B cell (primary cell): Measurements from ENCODE around the gene AP3D1. TPM values are rescaled to one million over a fixed set of nuclear protein-coding genes. Genes with fewer than 3 reads are reported as not detected.

Source experiments
- ATAC-seq: fragments of 200-7000 bp; cut with Tn5 transposase; one replicate; pipeline ENCODE4 v1.10.0; 2021; ENCODE audit warnings: low read depth, mild to moderate bottlenecking, moderate number of reproducible peaks, moderate library complexity
- CTCF ChIA-PET: fragments of 350-600 bp; sonication (Branson Sonifier 250); formaldehyde crosslinking; loops from one replicate; lab custom pipeline; 2021; ENCODE audit warnings: antibody characterized with exemption, inconsistent platforms; lab: Charles Lee
- POLR2A ChIA-PET: fragments of 350-600 bp; sonication (Branson Sonifier 250); formaldehyde crosslinking; loops from one replicate; lab custom pipeline; 2021; ENCODE audit warnings: antibody characterized with exemption; lab: Charles Lee
- DNase-seq: peaks from one replicate; pipeline ENCODE4 v3.0.0; 2013
- H2AFZ ChIP-seq: 2 replicates; pipeline ENCODE4 v1.6.1; 2012; ENCODE audit warnings: mild to moderate bottlenecking, low read depth, low read length; ENCODE audit not compliant: insufficient read depth, poor library complexity, severe bottlenecking
- H3K27ac ChIP-seq, 2 donors: 1 replicate in 1 of 2; 2 replicates in 1 of 2; pipeline ENCODE4 v1.5.1; 2012 to 2013; ENCODE audit warnings: low read length in 2 of 2, mild to moderate bottlenecking in 2 of 2, moderate library complexity in 1 of 2
- H3K27me3 ChIP-seq, 4 experiments: fragments of 200-600 bp in 1 of 4; sonication (generic) in 1 of 4; replicated peaks in 1 of 4; 1 replicate in 2 of 4; 2 replicates in 2 of 4; pipeline versions ENCODE4 v1.6.1 to v1.7.0; 2013 to 2016; ENCODE audit warnings: low read length in 3 of 4, mild to moderate bottlenecking in 2 of 4, mixed read lengths in 1 of 4, moderate library complexity in 1 of 4; ENCODE audit not compliant: insufficient read depth in 4 of 4, control insufficient read depth in 3 of 4; ENCODE audit errors: control extremely low read depth in 1 of 4
- H3K36me3 ChIP-seq, 2 experiments: replicated peaks in 1 of 2; 1 replicate in 1 of 2; 2 replicates in 1 of 2; pipeline versions ENCODE4 v1.6.1 to v1.7.1; 2013; ENCODE audit warnings: low read length in 1 of 2; ENCODE audit not compliant: insufficient read depth in 2 of 2, control insufficient read depth in 1 of 2; ENCODE audit errors: control extremely low read depth in 1 of 2, extremely low read depth in 1 of 2
- H3K4me1 ChIP-seq, 2 donors: fragments of 200-600 bp in 1 of 2; sonication (generic) in 1 of 2; 1 replicate in 1 of 2; 2 replicates in 1 of 2; pipeline versions ENCODE4 v1.5.1 to v1.6.1; 2013 to 2017; ENCODE audit warnings: low read length in 2 of 2; ENCODE audit not compliant: control insufficient read depth in 2 of 2, insufficient read depth in 2 of 2
- H3K4me2 ChIP-seq: replicated peaks from 2 replicates; pipeline ENCODE3; 2012; ENCODE audit warnings: mild to moderate bottlenecking, low read depth, low read length; ENCODE audit not compliant: poor library complexity, severe bottlenecking
- H3K4me3 ChIP-seq, 5 experiments: fragments of 200-600 bp in 1 of 5; sonication (generic) in 1 of 5; 1 replicate in 3 of 5; 2 replicates in 2 of 5; pipeline versions ENCODE4 v1.5.1 to v1.7.0; 2011 to 2016; ENCODE audit warnings: low read length in 4 of 5, mild to moderate bottlenecking in 4 of 5, low read depth in 2 of 5, control low read depth in 1 of 5, moderate library complexity in 1 of 5; ENCODE audit not compliant: insufficient read depth in 1 of 5; ENCODE audit errors: control extremely low read depth in 1 of 5, extremely low read depth in 1 of 5
- H3K79me2 ChIP-seq: fragments of 200-600 bp; sonication (generic); one replicate; pipeline ENCODE4 v1.6.0; 2016; ENCODE audit warnings: low read length; ENCODE audit not compliant: control insufficient read depth, insufficient read depth
- H3K9ac ChIP-seq: fragments of 200-600 bp; sonication (generic); 2 replicates; pipeline ENCODE4 v1.6.1; 2017; ENCODE audit warnings: mild to moderate bottlenecking, low read length, moderate library complexity
- H3K9me3 ChIP-seq, 3 donors: one replicate each; pipeline versions ENCODE4 v1.6.1 to v1.7.1; 2013; ENCODE audit warnings: low read length in 2 of 3; ENCODE audit not compliant: control insufficient read depth in 2 of 3, insufficient read depth in 1 of 3; ENCODE audit errors: control extremely low read depth in 1 of 3
- H4K20me1 ChIP-seq: 2 replicates; pipeline ENCODE4 v1.6.0; 2012; ENCODE audit warnings: mild to moderate bottlenecking, low read length; ENCODE audit not compliant: insufficient read depth, control insufficient read depth, poor library complexity, severe bottlenecking
- H3K27ac Mint-ChIP-seq: one replicate; pipeline ENCODE4 v1.8.0; 2021; ENCODE audit warnings: mixed read lengths
- H3K27me3 Mint-ChIP-seq: one replicate; pipeline ENCODE4 v1.8.0; 2021; ENCODE audit warnings: mixed read lengths
- H3K4me1 Mint-ChIP-seq: one replicate; pipeline ENCODE4 v1.8.0; 2021; ENCODE audit warnings: mixed read lengths
- H3K4me3 Mint-ChIP-seq: one replicate; pipeline ENCODE4 v1.8.0; 2021; ENCODE audit warnings: mixed read lengths
- H3K9me3 Mint-ChIP-seq: one replicate; pipeline ENCODE4 v1.8.0; 2022; ENCODE audit warnings: mixed read lengths; ENCODE audit not compliant: insufficient read depth
- EZH2 ChIP-seq: IDR thresholded peaks from 2 replicates; pipeline ENCODE4 v1.6.1; 2012; ENCODE audit warnings: borderline replicate concordance, low read depth, mild to moderate bottlenecking, moderate library complexity, low read length; ENCODE audit not compliant: insufficient read depth, poor library complexity, severe bottlenecking
- WGBS: methylation state at CpG from one replicate; pipeline ENCODE4 v1.1.5; 2013; ENCODE audit warnings: missing lambda C conversion rate; ENCODE audit not compliant: insufficient coverage; 5-methylcytosine and 5-hydroxymethylcytosine counted together
- intact Hi-C: fragments of 100-400 bp; cut with micrococcal nuclease; formaldehyde crosslinking; loops from one replicate; pipeline ENCODE4 v1.10.0; 2022
- polyA plus RNA-seq: library from polyadenylated mRNA; depleted of rRNA; stranded (reverse); fragments of >200 nt; gene quantifications from 2 replicates; pipeline ENCODE4 v1.2.3, GENCODE V29; 2012
- total RNA-seq, 2 donors: library from RNA; stranded (reverse); fragments of 120-200 nt in 1 of 2; gene quantifications; 1 replicate in 1 of 2; 2 replicates in 1 of 2; pipeline versions ENCODE4 v1.2.3 to v1.2.4, GENCODE V29; 2013 to 2022
- TF ChIP-seq, protein P1 (sequence below): fragments of 200-600 bp; IDR thresholded peaks from one replicate; pipeline ENCODE4 v1.8.0; 2022; ENCODE audit warnings: antibody characterized with exemption, mild to moderate bottlenecking

The AP3D1 gene
- total and polyA plus RNA-seq, 2 donors (not counting 1 experiment from before 2014, with no cell fraction given) = 96.4 to 114 TPM

DNA sequence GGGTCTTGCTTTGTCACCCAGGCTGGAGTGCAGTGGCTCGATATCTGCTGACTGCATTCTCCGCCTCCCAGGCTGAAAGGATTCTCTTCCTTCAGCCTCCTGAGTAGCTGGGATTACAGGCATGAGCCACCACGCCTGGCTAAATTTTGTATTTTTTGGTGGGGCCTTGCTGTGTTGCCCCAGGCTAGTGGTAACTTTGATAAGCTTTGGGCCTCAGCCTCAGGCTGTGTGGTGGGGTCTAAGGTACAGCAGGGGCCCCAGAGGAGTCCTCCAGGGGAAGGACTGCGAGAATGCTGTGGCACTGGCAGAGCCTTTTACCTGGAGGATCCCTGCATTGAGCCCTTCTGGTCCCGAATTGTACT is 19.6 kb upstream of the AP3D1 start:
- Histone ChIP-seq H3K9ac (peak overlapping the region; percentile 28), H3K36me3 (peaks cover 0 to 8% of the 10 kb centered on the region in 2 experiments), H3K27me3 (no peaks in the 10 kb centered on the region), H4K20me1 (peaks cover 48% of the 10 kb centered on the region), H3K4me2 (peak overlapping the region; percentile 99), H3K9me3 (no peaks in the 10 kb centered on the region), H3K79me2 (peaks cover 99% of the 10 kb centered on the region), H2AFZ (no peak overlapping the region), H3K27ac (peak overlapping the region; percentile 59 to 72), H3K4me1 (peaks cover 60 to 78% of the 10 kb centered on the region in 2 donors), H3K4me3 (peak overlapping the region in 2 of 5 experiments; percentile 26 to 35)
- TF ChIP-seq EZH2 = no peak
- TF ChIP-seq, protein P1, sequence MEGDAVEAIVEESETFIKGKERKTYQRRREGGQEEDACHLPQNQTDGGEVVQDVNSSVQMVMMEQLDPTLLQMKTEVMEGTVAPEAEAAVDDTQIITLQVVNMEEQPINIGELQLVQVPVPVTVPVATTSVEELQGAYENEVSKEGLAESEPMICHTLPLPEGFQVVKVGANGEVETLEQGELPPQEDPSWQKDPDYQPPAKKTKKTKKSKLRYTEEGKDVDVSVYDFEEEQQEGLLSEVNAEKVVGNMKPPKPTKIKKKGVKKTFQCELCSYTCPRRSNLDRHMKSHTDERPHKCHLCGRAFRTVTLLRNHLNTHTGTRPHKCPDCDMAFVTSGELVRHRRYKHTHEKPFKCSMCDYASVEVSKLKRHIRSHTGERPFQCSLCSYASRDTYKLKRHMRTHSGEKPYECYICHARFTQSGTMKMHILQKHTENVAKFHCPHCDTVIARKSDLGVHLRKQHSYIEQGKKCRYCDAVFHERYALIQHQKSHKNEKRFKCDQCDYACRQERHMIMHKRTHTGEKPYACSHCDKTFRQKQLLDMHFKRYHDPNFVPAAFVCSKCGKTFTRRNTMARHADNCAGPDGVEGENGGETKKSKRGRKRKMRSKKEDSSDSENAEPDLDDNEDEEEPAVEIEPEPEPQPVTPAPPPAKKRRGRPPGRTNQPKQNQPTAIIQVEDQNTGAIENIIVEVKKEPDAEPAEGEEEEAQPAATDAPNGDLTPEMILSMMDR = no peak
- intact Hi-C loops = loop anchor here (1.0 to 2.0 kb wide), 2 partner anchors 14 to 17 kb away; no protein-coding TSS in a partner anchor
- Mint-ChIP-seq H3K4me1 (peaks cover 68% of the 10 kb centered on the region), H3K4me3 (peak overlapping the region; percentile 65), H3K9me3 (no peaks in the 10 kb centered on the region), H3K27ac (peak overlapping the region; percentile 77), H3K27me3 (no peaks in the 10 kb centered on the region)
- ChIA-PET POLR2A (interaction anchor here (0.6 to 1.5 kb wide), 6 partner anchors 10 to 122 kb away, joined by 3 to 13 read pairs (median 4); partner anchors contain the start of gene AP3D1), CTCF (interaction anchor here (1.0 to 3.4 kb wide), 7 partner anchors 12 to 87 kb away, joined by 3 to 22 read pairs (median 5); no protein-coding TSS in a partner anchor)
- ATAC-seq (peak; percentile 7), DNase-seq (no peak)
- WGBS = 68% methylated on average over 5 of the region's 5 CpGs

DNA sequence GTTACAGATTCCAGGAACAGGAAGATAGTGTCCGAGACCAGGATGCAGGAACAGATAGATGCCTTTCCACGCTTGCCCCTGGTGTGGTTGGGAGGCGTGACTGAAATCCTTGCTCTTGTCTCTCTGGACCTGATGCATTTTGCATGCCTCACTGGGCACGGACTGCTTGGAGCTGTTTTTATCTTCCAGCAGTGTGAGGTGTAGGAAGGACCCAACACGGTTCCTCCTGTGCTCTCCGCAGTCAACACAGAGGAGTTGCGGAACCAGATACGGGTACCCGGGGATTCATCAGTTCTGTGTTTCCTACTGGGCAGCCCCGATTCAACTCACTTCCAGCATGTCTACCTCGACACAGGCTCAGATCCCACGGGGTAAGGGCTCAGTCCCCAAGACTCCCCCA is 18.9 kb upstream of the AP3D1 start:
- peak overlapping the region; percentile 56 for H3K4me3 Mint-ChIP-seq
- ChIA-PET CTCF (interaction anchor here (1.2 to 3.4 kb wide), 4 partner anchors 11 to 65 kb away, joined by 3 to 22 read pairs (median 6); partner anchors contain the start of gene PLEKHJ1), POLR2A (interaction anchor here (0.6 to 1.4 kb wide), 4 partner anchors 15 to 101 kb away, joined by 3 to 13 read pairs (median 4); no protein-coding TSS in a partner anchor)
- Histone ChIP-seq H3K79me2 (peaks cover 99% of the 10 kb centered on the region), H3K27ac (no peak overlapping the region), H3K27me3 (no peaks in the 10 kb centered on the region), H3K4me2 (peak overlapping the region; percentile 99), H3K9ac (no peak overlapping the region), H4K20me1 (peaks cover 46% of the 10 kb centered on the region), H2AFZ (no peak overlapping the region), H3K4me3 (no peak overlapping the region), H3K9me3 (no peaks in the 10 kb centered on the region), H3K4me1 (peaks cover 66 to 85% of the 10 kb centered on the region in 2 donors), H3K36me3 (peaks cover 0 to 5% of the 10 kb centered on the region in 2 experiments)
- intact Hi-C loops = loop anchor here (2.0 kb wide), 1 partner anchor 13 kb away; no protein-coding TSS in a partner anchor
- DNase-seq = no peak
- TF ChIP-seq EZH2 = no peak
- TF ChIP-seq, protein P1 = no peak
- peak overlapping the region; percentile 56 for H3K27ac Mint-ChIP-seq
- peaks cover 72% of the 10 kb centered on the region for H3K4me1 Mint-ChIP-seq
- no peaks in the 10 kb centered on the region for H3K27me3 Mint-ChIP-seq
- WGBS = 80% methylated on average over 12 of the region's 12 CpGs
- no peak for ATAC-seq
- no peaks in the 10 kb centered on the region for H3K9me3 Mint-ChIP-seq
